H7 (cell line): Measurements from ENCODE around the gene OR2T1. TPM values are rescaled to one million over a fixed set of nuclear protein-coding genes. Genes with fewer than 3 reads are reported as not detected.

Experiments used
- DNase-seq: peaks from one replicate; pipeline ENCODE4 v3.0.0; 2012
- H3K27me3 ChIP-seq: 2 replicates; pipeline ENCODE4 v1.6.0; 2011; ENCODE audit warnings: mild to moderate bottlenecking, low read length; ENCODE audit not compliant: control insufficient read depth, insufficient read depth
- H3K36me3 ChIP-seq: replicated peaks from 2 replicates; pipeline ENCODE4 v1.5.1; 2011; ENCODE audit warnings: low read length; ENCODE audit not compliant: control insufficient read depth, insufficient read depth
- H3K4me3 ChIP-seq: 2 replicates; pipeline ENCODE4 v1.5.1; 2011; ENCODE audit warnings: low read depth, mild to moderate bottlenecking, control low read depth, low read length, moderate library complexity; ENCODE audit not compliant: insufficient read depth
- total RNA-seq: library from RNA; depleted of rRNA; stranded (reverse); fragments of >200 nt; shearing (Covaris generic); gene quantifications from 2 replicates; pipeline ENCODE4 v1.2.3, GENCODE V29; 2014; rRNA removed

Gene OR2T1
- not detected in 2 replicates for total RNA-seq

GRCh38 chr1:248402748-248403147, at the start of gene OR2T1:
TSS of gene OR2T1 (plus strand) at chr1:248403048. CDS start at chr1:248406148, 3,100 bp downstream.
- DNase-seq = no peak
- Histone ChIP-seq H3K36me3 (no peaks in the 10 kb centered on the region), H3K4me3 (no peak within 1 kb of the TSS), H3K27me3 (no peaks in the 10 kb centered on the region)

GRCh38 chr1:248359415-248359814, 43.4 kb upstream of the OR2T1 start:
- no peak overlapping the region for H3K4me3 ChIP-seq
- no peak for DNase-seq
- H3K36me3 ChIP-seq = no peaks in the 10 kb centered on the region
- H3K27me3 ChIP-seq = no peaks in the 10 kb centered on the region

- Histone ChIP-seq H3K27me3 (no peaks in the 10 kb centered on the region), H3K36me3 (no peaks in the 10 kb centered on the region), H3K4me3 (no peak within 1 kb of the TSS)
- no peak for DNase-seq
These were observed 41.6 kb upstream of the OR2T1 start, which contains the start of gene OR2T4 for GRCh38 chr1:248361121-248361715. TSS of gene OR2T4 (plus strand) at chr1:248361665. CDS start at chr1:248361665, 0 bp downstream.

- no peak for DNase-seq
- H3K27me3 ChIP-seq = no peaks in the 10 kb centered on the region
These were observed 36.2 kb upstream of the OR2T1 start for GRCh38 chr1:248366609-248367008.

GRCh38 chr1:248372394-248372793, 30.5 kb upstream of the OR2T1 start:
- no peak for DNase-seq
- Histone ChIP-seq H3K27me3 (no peaks in the 10 kb centered on the region), H3K36me3 (no peaks in the 10 kb centered on the region), H3K4me3 (no peak overlapping the region)

More at GRCh38 chr1:248366609-248367008, 36.2 kb upstream of the OR2T1 start:
- Histone ChIP-seq H3K4me3 (no peak overlapping the region), H3K36me3 (no peaks in the 10 kb centered on the region)

- Histone ChIP-seq H3K36me3 (no peaks in the 10 kb centered on the region), H3K4me3 (no peak overlapping the region), H3K27me3 (no peaks in the 10 kb centered on the region)
- no peak for DNase-seq
These were observed 29.1 kb upstream of the OR2T1 start for GRCh38 chr1:248373761-248374160.

GRCh38 chr1:248375446-248375845, 27.4 kb upstream of the OR2T1 start, which contains the start of gene OR2T6:
TSS of gene OR2T6 (plus strand) at chr1:248375746. CDS start at chr1:248387609, 11,863 bp downstream.
- Histone ChIP-seq H3K36me3 (no peaks in the 10 kb centered on the region), H3K27me3 (no peaks in the 10 kb centered on the region), H3K4me3 (no peak within 1 kb of the TSS)
- DNase-seq = no peak

- Histone ChIP-seq H3K4me3 (no peak overlapping the region), H3K36me3 (no peaks in the 10 kb centered on the region), H3K27me3 (no peaks in the 10 kb centered on the region)
- DNase-seq = no peak
These were observed 25.9 kb upstream of the OR2T1 start for GRCh38 chr1:248376916-248377315.

- Histone ChIP-seq H3K27me3 (no peaks in the 10 kb centered on the region), H3K4me3 (no peak overlapping the region), H3K36me3 (no peaks in the 10 kb centered on the region)
- no peak for DNase-seq
These were observed 22.0 kb upstream of the OR2T1 start for GRCh38 chr1:248380854-248381253.

- H3K36me3 ChIP-seq = no peaks in the 10 kb centered on the region
- DNase-seq = no peak
- no peak overlapping the region for H3K4me3 ChIP-seq
- no peaks in the 10 kb centered on the region for H3K27me3 ChIP-seq
These were observed 14.4 kb upstream of the OR2T1 start for GRCh38 chr1:248388426-248388825.

GRCh38 chr1:248393050-248393449, 9.8 kb upstream of the OR2T1 start:
- H3K36me3 ChIP-seq = no peaks in the 10 kb centered on the region
- no peak overlapping the region for H3K4me3 ChIP-seq
- no peak for DNase-seq
- H3K27me3 ChIP-seq = no peaks in the 10 kb centered on the region

- Histone ChIP-seq H3K4me3 (no peak overlapping the region), H3K36me3 (no peaks in the 10 kb centered on the region), H3K27me3 (no peaks in the 10 kb centered on the region)
- peak; percentile 1 for DNase-seq
These were observed 1.2 kb downstream of the OR2T1 start for GRCh38 chr1:248404024-248404423.

GRCh38 chr1:248406721-248407692, 4.2 kb downstream of the OR2T1 start:
- DNase-seq = no peak
- Histone ChIP-seq H3K27me3 (no peaks in the 10 kb centered on the region), H3K4me3 (no peak overlapping the region), H3K36me3 (no peaks in the 10 kb centered on the region)

GRCh38 chr1:248416226-248416625, 13.4 kb downstream of the OR2T1 start:
- no peak for DNase-seq
- Histone ChIP-seq H3K36me3 (no peaks in the 10 kb centered on the region), H3K4me3 (no peak overlapping the region), H3K27me3 (no peaks in the 10 kb centered on the region)

- DNase-seq = no peak
- Histone ChIP-seq H3K36me3 (no peaks in the 10 kb centered on the region), H3K27me3 (no peaks in the 10 kb centered on the region), H3K4me3 (no peak overlapping the region)
These were observed 15.0 kb downstream of the OR2T1 start for GRCh38 chr1:248417854-248418253.
